Measurements from ENCODE around the gene NOL9. TPM values are rescaled to one million over a fixed set of nuclear protein-coding genes. Genes with fewer than 3 reads are reported as not detected.

The NOL9 gene
- total and polyA plus RNA-seq, 9 of the 15 experiments (the other 6 are each of a cell fraction or from before 2014, with no cell fraction given) = 5.6 to 76.5 (median 47.3) TPM

- 86% methylated on average over 5 of the region's 5 CpGs for WGBS (ENCODE audit: insufficient coverage, low coverage, missing lambda C conversion rate)
- no peaks in the 10 kb centered on the region for H3K9me1 ChIP-seq (ENCODE audit: control insufficient read depth, insufficient read depth, low read length)
- no peaks in the 10 kb centered on the region for H3K27me3 ChIP-seq (ENCODE audit: control insufficient read depth in 2 of 2, insufficient read depth in 2 of 2, low read length in 2 of 2)
- in situ Hi-C loops (cut with MboI) (no loop called here), intact Hi-C loops (cut with micrococcal nuclease) (no loop called here)
- no peak overlapping the region for H2AFZ ChIP-seq (ENCODE audit: low read depth, low read length)
- DNase-seq (ENCODE audit: extremely low read depth in 1 of 4, low spot score in 3 of 4) (no peak), ATAC-seq (no peak), FAIRE-seq (no peak)
- no peak overlapping the region for H3K4me3 ChIP-seq
- TSS peak; percentile 20 for BruUV-seq (replicated peaks)
- POLR2A ChIA-PET = interaction anchor here (0.7 to 0.8 kb wide), 2 partner anchors 11 to 19 kb away, joined by 3 read pairs; no protein-coding TSS in a partner anchor
- H3K4me1 ChIP-seq (replicated peaks in 1 of 2; ENCODE audit: control insufficient read depth in 2 of 2, insufficient read depth in 2 of 2, low read length in 2 of 2) = no peaks in the 10 kb centered on the region
- peaks cover 5% of the 10 kb centered on the region; the same call in 1 of the 2 replicates for H4K20me1 ChIP-seq (replicated peaks; ENCODE audit: control insufficient read depth, insufficient read depth, low read length)
- no peak overlapping the region for H3K9ac ChIP-seq (ENCODE audit: insufficient read depth in 1 of 2, low read depth in 2 of 2, low read length in 2 of 2)
- TF ChIP-seq SPI1 (IDR thresholded peaks at IDR 0.05; ENCODE audit: borderline replicate concordance, low read depth, low read length) = peak; percentile 80
- no peak for TF ChIP-seq CAMTA2 (CRISPR knock-in tag; conservative IDR thresholded peaks at IDR 0.05)
- TF ChIP-seq XRCC5 (IDR thresholded peaks at IDR 0.05; ENCODE audit: low read depth, low read length) = no peak
- TF ChIP-seq GTF2A2 (tag; IDR thresholded peaks at IDR 0.05) = no peak
- TF ChIP-seq ZNF518B (CRISPR knock-in tag; IDR thresholded peaks at IDR 0.05) = no peak
- TF ChIP-seq ZNF668 (CRISPR knock-in tag; IDR thresholded peaks at IDR 0.05) = no peak
- no peak overlapping the region for H3K4me2 ChIP-seq (ENCODE audit: insufficient read depth, low read length)
- H3K36me3 ChIP-seq (ENCODE audit: control insufficient read depth, insufficient read depth, low read length) = peaks cover 86% of the 10 kb centered on the region
- peaks cover 7% of the 10 kb centered on the region; the same call in 1 of the 3 replicates for H3K79me2 ChIP-seq (ENCODE audit: control insufficient read depth, insufficient read depth, low read length)
- no peak overlapping the region for H3K27ac ChIP-seq (ENCODE audit: extremely low read depth, low read depth, low read length)
- CTCF ChIA-PET (ENCODE audit: low intra/inter-chr PET ratio) = no interaction called here
- no peaks in the 10 kb centered on the region for H3K9me3 ChIP-seq (replicated peaks; ENCODE audit: control insufficient read depth, insufficient read depth, low read depth, low read length)
Measured at GRCh38 chr1:6531996-6532395, 22.3 kb downstream of the NOL9 start.
